Measurements from ENCODE around the gene SUSD6.
A peak's percentile ranks its signal among the peaks of the same experiment; 100 is the strongest.
"Not testable (repeated sequence)": the region's sequence is repeated elsewhere in the genome, so short reads cannot be mapped to it uniquely, and the experiment has no call there.

Gene SUSD6

DNA sequence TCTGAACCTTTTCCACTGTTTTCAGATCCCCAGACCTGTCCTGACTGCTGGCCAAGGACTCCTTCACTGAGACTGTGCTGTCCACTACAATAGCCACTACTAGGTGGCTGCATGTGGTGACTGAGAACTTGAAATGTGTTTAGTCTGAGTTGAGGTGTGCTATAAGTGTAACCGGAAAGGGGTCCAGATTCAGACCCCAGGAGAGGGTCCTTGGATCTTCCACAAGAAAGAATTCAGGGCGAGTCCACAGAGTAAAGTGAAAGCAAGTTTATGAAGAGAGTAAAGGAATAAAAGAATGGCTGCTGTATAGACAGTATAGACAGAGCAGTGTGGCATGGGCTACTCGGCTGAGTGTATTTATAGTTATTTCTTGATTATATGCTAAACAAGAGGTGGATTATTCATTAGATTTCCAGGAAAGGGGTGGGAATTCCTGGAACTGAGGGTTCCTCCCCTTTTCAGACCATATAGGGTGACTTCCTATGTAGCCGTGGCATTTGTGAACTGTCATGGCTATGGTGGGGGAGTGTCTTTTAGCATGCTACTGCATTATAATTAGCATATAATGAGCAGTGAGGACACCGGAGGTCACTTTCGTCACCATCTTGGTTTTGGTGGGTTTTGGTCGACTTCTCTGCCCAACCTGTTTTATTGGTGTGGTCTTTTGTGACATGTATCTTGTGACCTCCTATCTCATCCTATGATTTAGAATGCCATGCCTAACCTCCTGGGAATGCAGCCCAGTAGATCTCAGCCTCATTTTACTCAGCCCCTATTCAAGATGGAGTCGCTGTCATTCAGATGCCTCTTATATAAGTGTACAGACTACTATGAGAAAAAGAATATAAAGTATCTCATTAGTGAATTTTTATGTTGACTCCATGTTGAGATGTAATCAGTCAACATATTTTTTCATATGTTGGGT lies 85.5 kb downstream of the SUSD6 start:
- no peak for DNase-seq

DNA sequence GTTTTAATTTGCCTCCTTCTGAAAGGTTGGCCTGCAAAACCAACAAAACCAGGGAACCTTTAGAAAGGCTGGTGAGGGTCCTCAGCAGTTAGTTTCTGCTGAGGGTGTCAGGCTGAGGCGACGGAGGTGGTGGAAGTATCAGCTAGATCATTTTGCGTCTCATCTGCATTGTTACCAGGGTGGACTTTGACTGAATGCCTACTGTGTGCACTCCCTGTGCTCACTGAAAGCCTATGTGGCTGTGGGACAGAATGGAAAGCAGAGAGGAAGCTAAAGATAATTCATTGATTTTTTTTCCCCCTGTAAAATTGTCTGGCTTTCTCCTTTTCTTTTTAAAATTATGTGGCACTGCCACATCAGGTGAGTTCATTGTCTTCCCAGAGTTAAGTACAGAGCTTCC lies 87.2 kb downstream of the SUSD6 start:
- no peak for DNase-seq

DNA sequence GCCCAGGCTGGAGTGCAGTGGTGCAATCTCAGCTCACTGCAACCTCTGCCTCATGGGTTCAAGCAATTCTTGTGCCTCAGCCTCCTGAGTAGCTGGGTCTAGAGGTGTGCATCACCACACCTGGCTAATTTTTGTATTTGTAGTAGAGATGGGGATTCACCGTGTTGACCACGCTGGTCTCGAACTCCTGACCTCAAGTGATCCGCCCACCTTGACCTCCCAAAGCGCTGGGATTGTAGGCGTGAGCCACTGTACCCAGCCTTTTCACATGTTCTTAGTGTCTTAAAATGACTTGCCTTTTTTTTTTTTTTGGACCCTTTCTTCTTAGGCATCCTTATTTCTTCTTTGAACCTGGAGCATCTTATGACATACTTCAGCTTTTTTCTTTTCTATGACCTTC lies 87.8 kb downstream of the SUSD6 start:
- not testable (repeated sequence) for DNase-seq

DNA sequence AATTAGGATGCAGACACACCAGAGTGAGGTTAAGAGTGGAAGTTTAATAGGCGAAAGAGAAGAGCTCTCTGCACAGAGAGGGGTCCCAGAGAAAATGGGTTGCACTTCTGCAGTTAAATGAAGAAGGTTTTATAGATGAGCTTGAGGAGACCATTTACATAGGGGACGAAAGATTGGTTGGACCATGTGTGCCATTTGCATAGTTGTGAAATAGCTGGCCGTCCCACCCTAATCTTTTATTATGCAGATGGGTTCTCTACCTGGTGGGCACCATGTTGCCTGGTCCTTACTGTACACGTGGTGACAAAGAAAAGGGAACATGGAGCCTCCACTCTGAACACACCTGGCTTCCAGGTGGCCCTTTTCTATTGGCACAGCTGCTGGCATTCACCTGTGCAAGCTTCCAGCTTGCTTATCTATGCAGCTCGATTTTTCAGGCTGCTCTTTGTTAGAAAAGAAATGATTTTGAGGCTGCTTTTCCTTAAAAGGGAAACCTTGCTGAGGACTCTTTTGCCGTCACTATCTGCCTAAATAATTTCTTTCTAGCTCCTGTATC lies 88.4 kb downstream of the SUSD6 start:
- DNase-seq = no peak

DNA sequence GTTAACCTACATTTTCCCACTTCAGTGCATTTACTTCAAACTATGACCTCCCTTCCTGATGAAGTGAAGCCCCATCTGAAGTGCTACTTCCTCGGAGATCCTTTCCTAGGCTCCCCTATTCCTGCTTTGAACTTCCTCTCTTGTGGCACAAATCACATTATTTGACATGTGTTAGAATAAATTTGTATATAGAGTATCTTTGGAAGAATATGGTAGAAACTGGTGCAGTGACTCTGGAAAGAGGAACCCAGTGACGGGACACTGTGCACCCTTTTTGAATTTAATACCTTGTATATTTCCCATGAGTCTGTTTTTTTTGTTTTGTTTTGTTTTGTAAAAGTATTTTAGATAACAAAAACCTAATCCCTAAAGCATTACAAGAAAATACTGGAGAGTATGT lies 89.2 kb downstream of the SUSD6 start:
- DNase-seq = no peak

DNA sequence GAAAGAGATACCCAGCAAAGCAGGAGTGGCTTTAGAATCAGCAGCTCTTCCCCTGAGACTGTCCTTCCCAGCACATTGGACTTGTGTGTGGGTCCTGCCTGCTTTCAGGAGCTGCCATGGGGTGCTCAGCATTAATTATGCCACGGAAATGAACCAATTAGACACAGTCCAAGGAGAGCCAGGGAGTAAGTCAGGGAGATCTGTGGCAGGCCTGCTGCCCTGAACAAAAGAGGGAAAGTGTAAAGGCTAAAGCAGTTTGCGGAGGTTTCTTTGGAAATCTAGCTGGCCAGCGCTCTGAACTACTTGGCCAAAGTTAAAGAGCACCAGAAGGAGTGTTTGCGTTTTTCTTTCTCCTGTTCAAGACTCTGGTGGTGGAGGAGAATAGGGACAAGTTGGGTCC lies 89.9 kb downstream of the SUSD6 start:
- no peak for DNase-seq

DNA sequence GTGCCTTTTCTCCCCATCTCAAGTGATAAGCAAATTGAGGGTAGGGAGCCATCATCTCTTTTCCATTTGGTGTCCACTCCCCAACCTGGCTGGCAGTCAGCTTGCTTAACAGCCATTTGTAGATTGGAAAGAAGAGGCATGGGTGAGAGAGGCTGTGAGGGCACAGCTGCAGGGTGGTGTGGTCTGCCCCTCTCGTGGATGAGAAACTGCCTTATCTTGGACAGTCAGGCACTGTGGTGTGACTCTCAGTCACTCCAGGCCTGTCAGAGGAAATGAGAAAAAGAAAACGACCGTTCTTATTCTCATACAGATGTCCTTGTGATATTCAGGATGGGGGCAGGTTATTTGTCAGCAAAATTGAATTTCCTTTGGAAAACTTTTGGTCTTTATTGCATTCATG lies 90.5 kb downstream of the SUSD6 start:
- no peak for DNase-seq

DNA sequence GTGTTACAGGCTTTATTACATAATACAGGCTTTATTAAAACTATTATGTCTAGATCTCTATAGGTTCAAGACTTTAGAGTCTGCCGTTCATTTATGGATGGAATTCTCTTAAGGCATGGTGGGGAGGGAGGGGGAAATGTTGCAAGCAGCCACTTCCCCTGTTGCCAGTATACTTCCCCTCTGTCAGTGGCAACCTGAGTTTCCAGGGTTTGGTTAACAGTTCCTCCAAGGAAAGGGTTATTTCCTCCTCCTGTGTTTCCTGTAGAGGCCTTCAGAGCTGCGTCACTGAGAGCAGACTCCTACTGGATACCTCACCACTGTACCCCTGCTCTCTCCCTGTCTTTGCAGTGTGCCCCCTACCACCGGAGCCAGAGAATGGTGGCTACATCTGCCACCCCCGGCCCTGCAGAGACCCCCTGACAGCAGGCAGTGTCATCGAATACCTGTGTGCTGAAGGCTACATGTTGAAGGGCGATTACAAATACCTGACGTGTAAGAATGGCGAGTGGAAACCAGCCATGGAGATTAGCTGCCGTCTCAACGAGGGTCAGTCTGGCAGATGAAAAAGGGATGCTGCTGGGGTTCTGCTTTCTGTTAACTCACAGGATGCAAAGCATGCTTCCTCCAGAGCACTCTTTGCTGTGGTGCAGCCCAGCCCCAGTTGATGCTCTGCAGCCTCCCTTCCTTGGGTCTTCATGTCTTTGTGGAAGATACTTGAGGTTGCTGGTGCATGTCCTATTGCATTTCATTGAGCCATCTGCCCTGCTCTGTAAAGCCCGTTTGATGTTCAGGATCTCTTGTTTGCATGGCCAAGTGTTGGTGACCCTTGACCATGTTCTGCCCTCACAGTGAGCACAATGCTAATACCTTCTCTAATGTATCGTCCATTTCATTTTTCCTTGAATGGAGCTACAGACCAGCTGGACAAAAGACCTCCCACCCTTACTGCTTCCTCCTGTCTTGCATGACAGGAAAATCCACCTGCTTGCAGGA lies 91.9 kb downstream of the SUSD6 start:
- no peak for DNase-seq

DNA sequence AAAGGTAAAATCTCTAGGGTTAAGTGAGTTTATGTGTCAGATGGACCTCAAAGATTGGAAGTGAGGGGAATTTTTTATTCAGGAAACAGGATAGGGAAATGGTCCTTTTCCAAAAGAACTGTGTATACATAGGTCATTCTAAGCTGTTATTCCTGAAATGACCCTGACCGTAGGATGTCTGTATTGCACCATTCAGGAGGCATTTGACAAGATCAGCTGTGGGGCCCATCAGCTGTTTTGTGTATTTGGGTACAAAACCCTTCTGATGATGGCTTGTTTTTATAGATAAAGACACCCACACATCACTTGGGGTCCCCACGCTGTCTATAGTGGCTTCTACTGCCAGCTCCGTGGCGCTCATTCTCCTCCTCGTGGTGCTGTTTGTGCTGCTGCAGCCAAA lies 92.9 kb downstream of the SUSD6 start:
- no peak for DNase-seq

DNA sequence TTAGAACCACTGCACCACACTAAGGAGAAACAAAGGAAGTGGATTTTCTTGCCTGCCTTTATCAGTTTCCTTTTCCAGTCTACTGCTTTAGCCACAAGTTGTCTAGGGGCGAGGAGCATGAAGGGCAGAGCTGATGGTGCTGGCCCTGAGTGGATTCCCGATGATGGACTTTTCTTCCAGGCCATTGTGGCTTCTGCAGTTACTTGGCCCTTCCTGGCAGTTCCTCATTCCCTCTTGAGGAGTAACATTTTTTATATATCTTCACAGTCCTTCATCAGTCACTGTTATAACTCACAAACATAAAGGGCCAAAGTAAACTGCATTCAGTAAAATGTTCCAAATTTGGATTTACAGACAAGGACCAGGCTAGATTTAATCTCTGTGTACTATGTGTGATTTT lies 94.3 kb downstream of the SUSD6 start:
- no peak for DNase-seq

DNA sequence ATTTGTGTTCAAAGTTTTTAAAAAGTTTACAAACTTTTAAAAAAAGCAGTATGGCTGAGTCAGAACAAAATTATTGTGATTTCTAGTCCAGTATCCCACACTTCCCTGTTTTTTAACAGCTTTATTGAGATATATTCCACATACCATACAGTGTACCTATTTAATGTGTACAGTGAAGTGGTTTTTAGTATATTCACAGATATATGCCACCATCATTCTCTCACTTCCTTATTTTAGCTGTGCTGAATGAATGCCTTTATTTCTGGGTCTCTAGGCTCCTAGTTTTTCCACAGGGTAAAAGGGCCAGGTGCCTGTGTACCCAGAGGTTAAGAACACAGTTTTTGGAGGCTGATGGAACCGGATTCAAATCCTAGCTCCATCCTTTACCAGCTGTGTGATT lies 96.7 kb downstream of the SUSD6 start:
- no peak for DNase-seq

DNA sequence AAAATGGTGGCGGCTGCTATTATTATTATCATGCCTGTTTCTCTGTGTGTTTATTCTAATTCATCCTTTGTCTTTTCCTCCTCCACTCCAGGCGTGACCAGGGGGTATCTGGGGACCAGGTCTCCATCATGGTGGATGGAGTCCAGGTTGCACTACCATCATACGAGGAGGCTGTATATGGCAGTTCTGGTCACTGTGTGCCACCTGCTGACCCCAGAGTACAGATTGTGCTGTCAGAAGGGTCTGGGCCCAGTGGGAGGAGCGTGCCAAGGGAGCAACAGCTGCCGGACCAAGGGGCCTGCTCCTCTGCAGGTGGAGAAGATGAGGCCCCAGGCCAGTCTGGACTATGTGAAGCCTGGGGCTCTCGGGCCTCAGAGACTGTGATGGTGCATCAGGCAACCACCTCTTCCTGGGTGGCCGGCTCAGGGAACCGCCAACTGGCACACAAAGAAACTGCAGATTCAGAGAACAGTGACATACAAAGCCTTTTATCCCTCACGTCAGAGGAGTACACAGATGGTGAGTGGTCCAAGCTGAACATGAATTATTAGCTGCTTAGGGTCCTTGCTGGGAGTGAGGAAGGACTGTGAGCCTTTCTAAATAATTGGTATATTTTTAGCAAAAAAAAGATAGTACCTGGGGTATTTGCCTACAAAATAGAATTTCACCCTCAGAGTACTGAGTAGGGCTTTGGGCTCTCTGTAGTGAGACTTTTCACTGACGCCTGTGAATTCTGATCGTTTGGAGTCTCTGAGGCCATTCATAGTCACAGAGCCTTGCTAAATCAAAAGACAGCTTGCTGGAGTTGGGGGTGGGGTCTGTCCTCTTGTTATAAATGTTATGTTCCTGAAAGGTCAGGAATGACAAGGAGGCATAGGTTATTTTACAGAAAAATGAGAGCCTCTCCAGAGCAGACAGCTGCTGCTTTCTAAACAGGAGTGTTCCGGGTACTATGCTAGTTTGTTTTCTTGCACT lies 97.5 kb downstream of the SUSD6 start:
- peak; percentile 74 for DNase-seq

DNA sequence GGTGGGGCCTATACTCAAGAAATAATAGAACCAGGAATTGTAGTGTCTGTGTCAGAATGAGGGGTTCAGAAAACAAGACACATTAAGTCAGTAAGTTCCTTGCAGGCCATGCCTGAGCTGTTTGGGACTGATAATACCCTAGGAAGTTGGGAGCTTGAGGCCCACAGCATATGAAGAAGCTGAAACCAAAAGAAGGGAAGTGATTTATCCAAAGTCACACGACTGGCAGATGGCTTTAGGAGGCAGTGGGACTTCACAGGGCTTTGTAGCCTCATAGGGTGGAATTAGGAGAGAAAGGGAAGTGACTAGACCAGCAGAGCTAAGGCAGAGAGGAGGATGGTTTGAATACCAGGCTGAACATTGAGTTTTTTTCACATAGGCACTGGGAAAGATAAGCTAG lies 99.0 kb downstream of the SUSD6 start:
- no peak for DNase-seq

DNA sequence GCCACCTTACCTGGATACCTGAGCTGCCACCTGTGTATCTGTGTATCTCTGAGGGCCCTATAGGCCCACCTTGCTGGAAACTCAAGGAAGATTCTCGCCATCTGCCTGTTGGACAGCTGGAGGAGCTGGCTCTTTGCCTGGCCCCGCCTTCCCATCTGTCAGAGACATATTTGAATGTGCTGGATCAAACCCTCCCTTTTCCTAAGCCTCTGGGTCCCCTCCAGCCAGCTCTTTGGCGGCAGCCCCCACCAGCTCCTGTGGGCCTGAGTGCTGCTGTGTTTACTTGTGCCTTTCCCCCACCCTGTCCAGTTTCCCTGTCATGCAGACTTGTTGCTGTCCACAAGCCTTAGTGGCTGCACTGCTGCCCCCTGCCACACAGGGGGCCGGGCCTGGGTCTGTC lies 99.7 kb downstream of the SUSD6 start:
- no peak for DNase-seq

DNA sequence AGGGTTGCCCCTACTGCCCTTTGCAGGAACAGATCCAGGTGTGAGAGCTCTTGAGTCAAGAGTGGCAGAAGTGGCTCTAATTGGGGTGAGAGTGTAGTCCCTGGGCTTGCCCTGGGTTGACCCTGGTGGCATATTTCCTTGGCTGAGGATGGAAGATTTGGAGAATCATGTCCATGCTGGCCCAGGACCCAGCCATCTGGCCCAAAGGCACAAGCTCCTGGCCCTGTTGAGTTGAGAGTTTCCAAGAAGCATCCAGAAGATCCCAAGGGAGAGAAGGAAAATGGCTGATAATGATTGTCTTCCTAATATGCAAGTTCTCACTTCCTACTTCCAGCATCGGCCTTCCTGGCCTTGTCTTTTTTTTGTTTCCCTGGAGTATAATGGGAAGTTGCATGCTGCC lies 100.1 kb downstream of the SUSD6 start:
- DNase-seq = no peak

DNA sequence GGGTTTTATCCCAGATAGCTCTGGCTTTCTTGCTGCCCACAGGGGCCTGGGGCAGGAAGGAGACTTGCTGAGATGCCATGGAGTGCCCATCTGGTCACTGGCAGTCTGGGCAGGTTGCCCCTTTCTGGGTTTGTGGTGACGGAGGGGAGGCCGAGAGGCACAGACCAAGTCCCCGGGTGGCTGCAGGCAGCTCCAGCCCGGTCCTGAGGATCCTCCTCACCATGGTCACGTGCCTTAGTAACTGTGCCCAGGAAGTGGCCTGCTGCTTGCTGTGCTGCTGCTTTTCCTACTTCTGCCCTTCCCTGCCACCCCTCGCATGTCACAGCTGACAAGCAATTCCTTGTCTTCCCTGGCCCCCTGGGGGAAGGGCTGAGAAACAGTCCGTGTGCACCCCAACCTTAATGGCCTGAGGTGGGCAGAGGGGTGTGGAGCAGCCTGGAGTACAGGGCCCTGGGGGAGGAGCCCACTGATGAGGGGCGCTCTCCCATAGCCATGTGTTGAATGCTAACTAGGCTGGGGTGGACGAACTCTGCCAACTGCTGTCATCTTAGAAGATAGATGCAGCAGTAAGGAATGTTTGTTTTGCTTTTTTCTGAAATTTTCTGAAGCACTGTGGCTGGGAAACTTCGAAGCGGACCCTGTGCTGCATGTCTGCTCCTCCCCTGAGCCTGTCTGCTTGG lies 100.6 kb downstream of the SUSD6 start:
- no peak for DNase-seq

DNA sequence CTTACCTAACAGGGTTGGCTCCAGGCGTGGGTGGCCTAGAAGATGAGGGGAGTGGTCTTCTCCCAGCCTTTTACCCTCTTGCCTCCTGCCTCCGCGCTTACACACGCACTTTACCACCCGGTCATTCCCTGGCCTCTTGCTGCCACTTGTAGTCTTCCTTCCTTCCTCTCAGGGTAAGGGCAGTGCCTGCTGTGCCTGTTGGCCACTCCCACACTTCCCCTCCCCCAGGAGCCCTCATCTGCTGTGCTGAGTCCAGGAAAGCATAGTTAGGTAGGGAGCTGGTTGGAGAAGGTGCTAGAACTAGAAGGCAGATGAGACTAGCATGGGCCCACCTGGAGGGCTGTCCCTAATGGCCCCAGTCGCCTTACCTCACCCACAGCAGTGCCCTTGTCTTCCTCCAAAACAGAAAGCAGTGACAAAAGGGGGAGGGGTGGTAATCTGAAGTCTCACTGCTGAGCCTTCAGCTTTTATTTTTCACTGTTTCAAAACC lies 101.2 kb downstream of the SUSD6 start:
- peak; percentile 52 for DNase-seq

DNA sequence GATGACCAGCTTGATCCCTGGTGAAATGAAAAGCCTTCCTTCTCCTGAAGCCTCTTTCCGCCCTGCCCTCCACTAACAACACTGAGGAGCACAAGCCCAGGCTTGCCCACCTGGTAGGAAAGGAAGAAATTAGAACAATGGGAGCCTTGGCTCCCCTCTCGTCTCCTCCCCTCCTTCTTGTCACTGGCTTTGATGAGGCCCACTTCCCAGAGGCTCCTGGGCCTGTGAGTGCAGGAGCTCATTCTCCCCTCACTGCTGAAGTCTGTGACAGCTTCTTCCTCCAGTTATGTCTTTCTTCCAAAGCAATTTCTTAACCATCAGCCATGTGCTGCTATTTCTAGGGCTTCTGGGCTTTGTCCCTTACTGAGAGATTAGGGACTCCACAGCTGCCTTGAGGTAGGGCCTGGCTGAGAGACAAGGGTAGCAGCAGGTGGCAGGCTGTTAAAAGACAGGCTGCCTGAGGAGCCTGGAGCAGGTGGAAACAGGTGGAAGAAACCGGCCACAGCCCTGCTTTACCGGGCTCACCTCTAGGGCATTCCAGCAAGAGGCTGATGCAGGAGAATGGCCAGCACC lies 101.9 kb downstream of the SUSD6 start:
- no peak for DNase-seq

DNA sequence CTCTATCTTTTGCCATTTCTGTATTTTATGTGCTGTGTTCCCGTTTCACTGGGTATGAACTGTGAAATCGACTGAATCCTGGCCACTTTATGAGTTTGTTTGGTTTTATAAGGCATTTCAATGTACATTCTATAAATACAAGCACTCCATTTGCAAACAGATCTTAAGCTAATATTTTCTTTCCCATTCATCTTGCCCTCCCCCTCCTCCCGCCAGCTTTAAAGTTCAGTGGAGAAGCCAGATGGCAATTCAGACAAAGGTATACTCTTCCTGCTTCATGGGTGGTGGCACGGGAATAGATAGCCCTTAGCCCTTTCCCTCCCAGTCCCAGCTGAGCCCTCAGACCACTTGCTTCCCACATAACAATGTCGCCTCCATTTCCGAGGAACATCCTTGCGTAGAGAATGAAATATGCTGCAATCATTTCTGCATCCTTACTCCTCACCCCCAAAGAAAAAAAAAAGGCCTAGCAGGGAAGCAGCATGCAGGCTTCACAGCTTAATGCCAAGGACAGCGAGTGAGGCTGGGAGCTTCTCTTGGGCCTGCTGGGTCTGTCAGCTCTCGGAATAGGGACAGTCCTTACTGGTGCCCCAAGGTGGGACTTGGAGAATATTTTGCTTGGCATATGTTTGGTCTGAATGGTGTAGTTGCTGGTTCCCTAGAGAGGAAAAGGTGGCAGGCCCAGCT lies 102.7 kb downstream of the SUSD6 start:
- DNase-seq = no peak

DNA sequence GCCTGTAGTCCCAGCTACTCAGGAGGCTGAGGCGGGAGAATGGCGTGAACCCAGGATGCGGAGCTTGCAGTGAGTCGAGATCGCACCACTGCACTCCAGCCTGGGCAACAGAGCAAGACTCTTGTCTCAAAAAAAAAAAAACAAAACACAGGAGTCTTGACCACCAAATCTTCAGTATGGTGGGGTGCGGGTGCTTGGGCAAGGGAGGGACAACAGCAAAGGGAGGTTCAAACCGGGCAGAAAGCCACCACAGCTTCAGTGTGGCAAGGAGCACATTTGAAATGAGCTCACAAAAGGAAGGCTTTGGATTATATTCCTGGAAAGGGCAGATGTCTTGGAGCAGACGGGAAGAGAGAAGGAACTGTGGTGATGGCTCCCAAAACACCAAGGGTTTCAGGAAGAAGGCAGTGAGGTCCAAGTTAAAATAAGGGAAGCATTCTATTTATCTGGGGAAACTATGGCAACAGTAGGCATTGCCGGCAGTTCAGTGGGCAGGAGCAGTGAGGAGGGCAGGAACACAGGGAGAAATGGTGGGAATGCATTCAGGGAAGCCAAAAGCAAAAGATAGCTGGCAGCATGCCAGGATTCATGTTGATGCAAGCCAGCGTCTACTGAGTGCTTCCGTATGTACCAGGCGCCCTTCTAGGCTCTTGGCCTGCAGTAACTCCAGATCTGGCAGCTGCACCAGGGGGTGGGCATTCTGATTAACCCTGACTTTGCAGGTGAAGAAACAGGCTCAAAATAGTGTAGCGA lies 104.5 kb downstream of the SUSD6 start:
- DNase-seq = no peak
